ENCODE measurements around the gene TJAP1.
A peak's percentile ranks its signal among the peaks of the same experiment; 100 is the strongest.

Gene TJAP1

DNA sequence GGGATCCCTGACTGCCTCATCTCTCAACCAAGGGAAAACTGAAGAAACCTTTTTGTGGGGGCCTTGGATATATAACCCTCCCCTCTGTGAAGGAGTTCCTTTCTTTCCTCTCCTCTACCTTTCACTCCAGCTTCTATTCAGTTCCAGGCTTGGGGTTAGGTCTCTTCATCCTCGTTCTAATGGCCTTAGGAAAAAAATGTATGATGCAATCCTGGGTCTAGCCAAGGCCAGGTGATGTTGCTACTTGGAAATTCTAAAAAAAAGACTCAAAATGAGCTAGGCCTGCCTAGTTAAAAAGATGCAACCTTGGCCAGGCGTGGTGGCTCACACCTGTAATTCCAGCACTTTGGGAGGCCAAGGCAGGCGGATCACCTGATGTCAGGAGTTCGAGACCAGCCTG lies 42.4 kb upstream of the TJAP1 start:
- TF ChIP-seq CTCF (IDR thresholded peaks at IDR 0.05) = no peak
- Histone ChIP-seq H3K27ac (no peak overlapping the region), H3K4me3 (no peak overlapping the region)
- DNase-seq (ENCODE audit: low spot score) = no peak

DNA sequence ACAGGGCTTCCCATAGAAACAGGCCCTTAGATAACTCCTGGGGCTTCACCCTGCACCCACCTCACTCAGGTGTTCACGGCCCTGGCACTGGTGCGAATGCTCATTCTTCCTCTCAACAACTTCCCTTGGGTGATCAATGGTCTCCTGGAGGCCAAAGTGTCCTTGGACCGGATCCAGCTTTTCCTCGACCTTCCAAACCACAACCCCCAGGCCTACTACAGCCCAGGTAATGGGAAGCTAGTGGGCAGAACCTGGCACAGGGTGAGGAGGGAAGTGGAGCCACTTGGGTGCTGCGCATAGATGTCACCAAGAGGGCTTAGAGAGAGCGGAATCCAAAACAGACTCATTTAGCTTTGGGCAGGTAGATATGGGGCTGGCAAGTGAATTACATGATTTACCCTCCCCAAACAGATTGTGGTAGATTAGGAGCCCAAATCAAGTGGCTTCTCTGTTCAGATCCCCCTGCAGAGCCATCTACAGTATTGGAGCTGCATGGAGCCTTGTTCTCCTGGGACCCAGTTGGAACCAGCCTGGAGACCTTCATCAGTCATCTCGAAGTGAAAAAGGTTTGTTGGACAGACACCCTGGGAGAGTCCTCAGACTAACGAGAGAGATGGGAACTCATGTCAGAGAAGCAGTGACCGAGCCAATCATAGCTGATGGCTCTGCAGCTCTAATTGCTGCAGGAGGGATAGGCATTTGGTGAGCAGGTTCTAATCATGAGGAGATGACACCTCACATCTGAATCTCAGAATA lies 41.5 kb upstream of the TJAP1 start:
- no peak for TF ChIP-seq CTCF (IDR thresholded peaks at IDR 0.05)
- Histone ChIP-seq H3K27ac (peak overlapping the region; percentile 36 to 75), H3K4me3 (no peak overlapping the region)
- DNase-seq (ENCODE audit: low spot score) = no peak

DNA sequence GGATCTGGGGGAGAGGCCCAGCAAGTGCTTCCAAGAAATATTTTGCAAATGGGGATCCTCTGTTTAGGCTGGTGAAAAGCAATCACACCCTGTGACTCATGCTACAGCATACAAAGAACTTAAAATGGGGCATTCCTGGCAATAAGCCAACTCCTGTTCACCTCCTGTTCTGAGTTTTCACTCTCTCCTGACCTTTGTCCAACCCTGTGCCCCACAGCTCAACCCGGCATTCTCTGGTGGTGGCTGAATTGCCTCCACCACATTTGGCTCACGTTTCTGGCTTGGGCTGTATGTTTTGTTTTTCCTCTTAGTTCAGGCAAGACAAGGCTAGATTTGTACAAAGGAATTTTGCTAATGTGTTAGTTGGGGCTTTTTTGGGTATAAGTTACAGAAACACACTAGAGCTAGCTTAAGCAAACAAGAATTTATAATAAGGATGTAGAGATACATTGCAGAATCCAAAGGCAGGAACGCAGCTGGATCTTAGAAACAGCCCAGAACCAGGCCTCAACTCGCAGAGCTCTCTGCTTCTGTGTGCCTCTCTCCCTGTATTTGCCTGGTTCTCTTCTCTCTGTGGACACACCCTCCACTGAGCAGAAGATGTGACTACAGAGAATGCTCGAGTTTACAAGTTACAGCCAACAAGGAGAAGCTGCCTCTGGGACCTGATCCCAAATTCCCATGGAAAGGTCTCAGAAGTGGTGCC lies 40.6 kb upstream of the TJAP1 start:
- no peak for TF ChIP-seq CTCF (IDR thresholded peaks at IDR 0.05)
- Histone ChIP-seq H3K4me3 (no peak overlapping the region), H3K27ac (peak overlapping the region; percentile 36 to 75)
- DNase-seq (ENCODE audit: low spot score) = no peak

GRCh38 chr6:43437700-43438099 lies 39.7 kb upstream of the TJAP1 start:
- H3K4me3 ChIP-seq = no peak overlapping the region
- no peak for TF ChIP-seq CTCF (IDR thresholded peaks at IDR 0.05)
- peak overlapping the region in 1 of 2 donors; percentile 5 for H3K27ac ChIP-seq
- no peak for DNase-seq (ENCODE audit: low spot score)

DNA sequence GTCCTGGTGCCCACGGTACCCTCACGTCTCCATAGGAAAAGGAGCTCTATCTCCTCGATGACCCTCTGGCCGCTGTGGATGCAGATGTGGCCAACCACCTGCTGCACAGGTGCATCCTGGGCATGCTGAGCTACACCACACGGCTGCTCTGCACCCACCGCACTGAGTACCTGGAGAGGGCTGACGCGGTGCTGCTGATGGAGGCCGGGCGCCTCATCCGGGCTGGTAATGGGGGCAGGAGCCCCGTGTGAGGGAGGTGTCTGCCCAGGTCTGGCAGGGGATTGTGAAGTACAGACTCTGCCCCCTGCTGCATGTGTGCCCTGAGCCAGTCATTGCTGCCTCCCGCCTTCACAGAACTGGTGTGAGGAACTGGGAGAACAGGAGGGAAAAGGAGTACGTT lies 34.4 kb upstream of the TJAP1 start:
- DNase-seq (ENCODE audit: low spot score) = no peak
- TF ChIP-seq CTCF (IDR thresholded peaks at IDR 0.05) = no peak

DNA sequence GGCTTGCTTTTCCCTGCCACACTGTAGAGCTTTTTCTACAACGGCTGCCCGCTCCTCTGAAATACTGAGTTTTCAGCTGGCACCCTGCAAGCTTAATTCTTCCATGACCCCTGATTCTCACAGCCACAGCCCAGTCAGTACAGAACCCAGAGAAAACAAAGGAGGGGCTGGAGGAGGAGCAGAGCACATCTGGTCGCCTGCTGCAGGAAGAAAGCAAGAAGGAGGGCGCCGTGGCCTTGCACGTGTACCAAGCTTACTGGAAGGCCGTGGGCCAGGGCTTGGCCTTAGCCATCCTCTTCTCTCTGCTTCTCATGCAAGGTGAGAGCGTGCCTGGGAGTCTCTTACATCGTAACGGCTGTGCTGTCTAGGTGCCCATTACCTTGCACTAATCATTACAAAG lies 33.3 kb upstream of the TJAP1 start:
- DNase-seq (ENCODE audit: low spot score) = no peak
- H3K4me3 ChIP-seq = no peak overlapping the region
- no peak for TF ChIP-seq CTCF (IDR thresholded peaks at IDR 0.05)
- no peak overlapping the region for H3K27ac ChIP-seq

More for the DNA sequence above, 34.4 kb upstream of the TJAP1 start:
- H3K27ac ChIP-seq = no peak overlapping the region
- H3K4me3 ChIP-seq = no peak overlapping the region

GRCh38 chr6:43444582-43444981 lies 32.8 kb upstream of the TJAP1 start:
- no peak for TF ChIP-seq CTCF (IDR thresholded peaks at IDR 0.05)
- Histone ChIP-seq H3K27ac (no peak overlapping the region), H3K4me3 (no peak overlapping the region)
- DNase-seq (ENCODE audit: low spot score) = no peak

All from coronary artery (tissue), 2 donors.